AG04450 (cell line): ENCODE results near the gene AK4. TPM values are rescaled to one million over a fixed set of nuclear protein-coding genes. Genes with fewer than 3 reads are reported as not detected.

Source experiments
- CTCF ChIA-PET: fragments of 300-600, 350-600 bp; formaldehyde crosslinking; extraction: SDS; loops from one replicate; lab custom pipeline; 2022; ENCODE audit warnings: antibody characterized with exemption, inconsistent platforms; lab: Charles Lee
- POLR2A ChIA-PET: fragments of 350-600 bp; formaldehyde crosslinking; extraction: SDS; loops from one replicate; lab custom pipeline; 2021; ENCODE audit warnings: antibody characterized with exemption, inconsistent platforms; lab: Yijun Ruan, JAX
- DNase-seq: peaks from one replicate; pipeline ENCODE4 v3.0.0-alpha.2; 2011; ENCODE audit warnings: low read depth, low spot score
- H3K27ac ChIP-seq: one replicate; pipeline ENCODE4 v1.5.1; 2012; ENCODE audit warnings: low read depth, low read length, control low read depth
- H3K27me3 ChIP-seq: one replicate; pipeline ENCODE4 v1.6.0; 2012; ENCODE audit warnings: low read length; ENCODE audit not compliant: control insufficient read depth, insufficient read depth
- H3K4me3 ChIP-seq: 2 replicates; pipeline ENCODE4 v1.5.1; 2011; ENCODE audit warnings: mild to moderate bottlenecking, low read depth, low read length, control low read depth
- H3K9me3 ChIP-seq: 2 replicates; pipeline ENCODE4 v1.5.1; 2012; ENCODE audit warnings: low read length; ENCODE audit not compliant: control insufficient read depth, insufficient read depth
- CTCF ChIP-seq: IDR thresholded peaks from 2 replicates; pipeline ENCODE4 v1.5.1; 2011; ENCODE audit warnings: low read depth, low read length, control low read depth, inconsistent platforms
- polyA plus RNA-seq: library from polyadenylated mRNA; depleted of rRNA; stranded (reverse); fragments of >200 nt; gene quantifications from 2 replicates; pipeline ENCODE4 v1.2.3, GENCODE V29; 2011

AK4 gene
- polyA plus RNA-seq, 1 experiment: 0.78 TPM

GRCh38 chr1:65166572-65167305, 18.7 kb downstream of the AK4 start:
- H3K27me3 ChIP-seq: peaks cover 2% of the 10 kb centered on the region
- no peak for TF ChIP-seq CTCF
- H3K4me3 ChIP-seq: no peak overlapping the region
- ChIA-PET CTCF (no interaction called here), POLR2A (no interaction called here)
- H3K27ac ChIP-seq: no peak overlapping the region
- H3K9me3 ChIP-seq: no peaks in the 10 kb centered on the region
- DNase-seq: no peak

- Histone ChIP-seq H3K9me3 (no peaks in the 10 kb centered on the region), H3K27me3 (peaks cover 2% of the 10 kb centered on the region), H3K27ac (no peak overlapping the region), H3K4me3 (no peak overlapping the region)
- ChIA-PET POLR2A (no interaction called here), CTCF (interaction anchor here (0.8 kb wide), 2 partner anchors 108 to 409 kb away, joined by 3 to 7 read pairs; no protein-coding TSS in a partner anchor)
- TF ChIP-seq CTCF: no peak
- DNase-seq: no peak
Observed at GRCh38 chr1:65167586-65168242, 19.7 kb downstream of the AK4 start.

DNA sequence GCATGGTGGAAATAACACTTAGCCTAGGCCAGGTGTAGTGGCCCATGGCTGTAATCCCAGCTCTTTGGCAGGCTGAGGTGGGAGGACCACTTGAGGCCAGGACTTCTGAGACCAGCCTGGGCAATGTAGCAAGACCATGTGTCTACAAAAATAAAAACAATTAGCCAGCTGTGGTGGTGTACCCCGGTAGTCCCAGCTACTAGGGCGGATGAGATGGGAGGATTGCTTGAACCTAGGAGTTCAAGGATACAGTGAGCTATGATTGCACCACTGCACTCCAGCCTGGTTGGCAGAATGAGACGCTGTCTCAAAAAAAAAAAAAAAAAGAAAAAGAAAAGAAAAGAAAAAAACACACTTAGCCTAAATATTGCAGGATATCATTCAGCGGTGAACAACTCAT, 20.9 kb downstream of the AK4 start:
- Histone ChIP-seq H3K27me3 (peaks cover 2% of the 10 kb centered on the region), H3K9me3 (no peaks in the 10 kb centered on the region), H3K27ac (no peak overlapping the region), H3K4me3 (no peak overlapping the region)
- ChIA-PET CTCF (interaction anchor here (0.6 to 0.7 kb wide), 2 partner anchors 40 to 493 kb away, joined by 3 to 5 read pairs; no protein-coding TSS in a partner anchor), POLR2A (no interaction called here)
- no peak for DNase-seq
- TF ChIP-seq CTCF: no peak

- Histone ChIP-seq H3K9me3 (no peaks in the 10 kb centered on the region), H3K4me3 (no peak overlapping the region), H3K27ac (no peak overlapping the region), H3K27me3 (peaks cover 2% of the 10 kb centered on the region)
- ChIA-PET CTCF (no interaction called here), POLR2A (no interaction called here)
- TF ChIP-seq CTCF: no peak
- no peak for DNase-seq
Observed at GRCh38 chr1:65170511-65171142, 22.6 kb downstream of the AK4 start.
